ENCODE results near the gene CSRNP3.

The CSRNP3 gene

GRCh38 chr2:165692906-165693305, 223.4 kb downstream of the CSRNP3 start:
- H3K4me3 ChIP-seq (ENCODE audit: low read depth, low read length), result no peak overlapping the region
- DNase-seq (ENCODE audit: low read depth), result no peak
- TF ChIP-seq, protein P1, sequence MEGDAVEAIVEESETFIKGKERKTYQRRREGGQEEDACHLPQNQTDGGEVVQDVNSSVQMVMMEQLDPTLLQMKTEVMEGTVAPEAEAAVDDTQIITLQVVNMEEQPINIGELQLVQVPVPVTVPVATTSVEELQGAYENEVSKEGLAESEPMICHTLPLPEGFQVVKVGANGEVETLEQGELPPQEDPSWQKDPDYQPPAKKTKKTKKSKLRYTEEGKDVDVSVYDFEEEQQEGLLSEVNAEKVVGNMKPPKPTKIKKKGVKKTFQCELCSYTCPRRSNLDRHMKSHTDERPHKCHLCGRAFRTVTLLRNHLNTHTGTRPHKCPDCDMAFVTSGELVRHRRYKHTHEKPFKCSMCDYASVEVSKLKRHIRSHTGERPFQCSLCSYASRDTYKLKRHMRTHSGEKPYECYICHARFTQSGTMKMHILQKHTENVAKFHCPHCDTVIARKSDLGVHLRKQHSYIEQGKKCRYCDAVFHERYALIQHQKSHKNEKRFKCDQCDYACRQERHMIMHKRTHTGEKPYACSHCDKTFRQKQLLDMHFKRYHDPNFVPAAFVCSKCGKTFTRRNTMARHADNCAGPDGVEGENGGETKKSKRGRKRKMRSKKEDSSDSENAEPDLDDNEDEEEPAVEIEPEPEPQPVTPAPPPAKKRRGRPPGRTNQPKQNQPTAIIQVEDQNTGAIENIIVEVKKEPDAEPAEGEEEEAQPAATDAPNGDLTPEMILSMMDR (conservative IDR thresholded peaks at IDR 0.05; ENCODE audit: low read depth, low read length), result no peak

DNA sequence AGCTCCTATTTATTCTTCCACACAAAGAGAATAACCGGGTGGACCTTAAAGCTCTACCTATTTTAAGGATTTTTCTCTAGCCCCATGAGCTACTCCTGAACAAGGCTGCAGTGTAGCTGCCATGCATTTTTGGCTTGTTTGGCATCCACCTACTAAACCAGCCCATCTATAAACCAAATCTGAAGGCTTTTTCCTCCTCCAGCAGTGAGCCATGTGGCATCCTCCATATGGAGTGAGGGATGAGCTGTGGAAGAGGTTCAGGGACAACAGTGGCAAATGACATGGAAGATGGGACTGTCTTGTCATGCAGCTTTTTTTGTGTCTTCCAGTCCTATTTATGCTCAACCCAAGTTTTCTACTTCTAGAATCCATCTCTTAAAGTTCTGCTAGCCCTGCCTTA, 224.3 kb downstream of the CSRNP3 start:
- TF ChIP-seq, protein P1 (conservative IDR thresholded peaks at IDR 0.05; ENCODE audit: low read depth, low read length), result no peak
- DNase-seq (ENCODE audit: low read depth), result no peak
- no peak overlapping the region for H3K4me3 ChIP-seq (ENCODE audit: low read depth, low read length)

DNA sequence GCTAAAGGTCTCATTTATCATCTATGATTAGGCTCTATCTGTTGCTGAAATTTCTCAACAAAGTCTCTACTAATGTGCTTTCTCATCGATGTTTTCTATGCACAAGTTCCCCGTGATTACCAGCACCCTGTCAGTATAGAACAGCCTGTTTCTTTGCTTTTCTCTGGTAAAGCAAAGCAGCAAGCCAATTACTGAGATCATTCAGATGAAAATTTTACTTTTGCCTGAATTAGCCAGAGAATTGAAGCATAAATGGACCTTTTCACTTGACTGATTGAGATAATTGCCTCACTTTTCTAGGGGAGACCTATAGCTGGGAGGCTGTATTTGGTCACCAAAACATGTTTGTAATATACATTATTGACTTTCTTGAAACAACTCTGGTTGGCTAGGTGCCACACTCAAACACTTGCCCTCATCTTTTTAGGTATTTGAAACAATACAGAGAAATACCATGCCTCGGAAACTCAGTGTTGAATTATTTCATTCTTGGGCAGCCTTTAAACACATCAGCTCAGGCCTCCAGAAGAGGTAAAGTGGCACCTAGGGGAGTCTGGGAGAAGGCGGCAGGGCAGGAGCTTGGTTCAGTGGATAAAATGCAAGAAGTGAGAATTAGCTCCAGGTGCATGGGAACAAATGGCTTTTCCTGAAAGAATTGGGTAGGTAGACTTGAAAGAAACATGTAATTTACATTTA, 228.4 kb downstream of the CSRNP3 start:
- H3K4me3 ChIP-seq (ENCODE audit: low read depth, low read length), result no peak overlapping the region
- TF ChIP-seq, protein P1 (conservative IDR thresholded peaks at IDR 0.05; ENCODE audit: low read depth, low read length), result no peak
- no peak for DNase-seq (ENCODE audit: low read depth)

GRCh38 chr2:165698444-165698884, 229.0 kb downstream of the CSRNP3 start:
- DNase-seq (ENCODE audit: low read depth), result peak; percentile 83
- H3K4me3 ChIP-seq (ENCODE audit: low read depth, low read length), result no peak overlapping the region
- TF ChIP-seq, protein P1 (conservative IDR thresholded peaks at IDR 0.05; ENCODE audit: low read depth, low read length), result peak; percentile 77

DNA sequence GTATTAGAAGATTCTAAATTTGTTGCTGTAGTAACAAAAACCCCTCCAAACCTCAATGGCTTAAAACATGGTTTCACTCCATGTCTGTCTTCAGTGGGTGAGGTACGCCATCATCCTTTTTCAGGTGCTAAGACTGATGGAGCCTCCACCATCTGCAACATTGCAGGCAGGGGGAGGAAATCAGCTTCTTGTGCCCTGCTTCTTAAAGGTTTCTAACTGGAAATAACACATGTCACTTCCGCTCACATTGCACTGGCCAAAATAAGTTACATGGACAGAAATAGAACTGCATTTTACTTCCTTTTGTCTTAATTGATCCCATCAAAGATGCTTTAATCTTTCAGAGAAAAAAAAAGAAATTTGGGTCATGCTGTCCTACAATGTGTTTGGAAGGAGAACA, 230.4 kb downstream of the CSRNP3 start:
- no peak overlapping the region for H3K4me3 ChIP-seq (ENCODE audit: low read depth, low read length)
- no peak for DNase-seq (ENCODE audit: low read depth)
- TF ChIP-seq, protein P1 (conservative IDR thresholded peaks at IDR 0.05; ENCODE audit: low read depth, low read length), result no peak

- TF ChIP-seq, protein P1 (conservative IDR thresholded peaks at IDR 0.05; ENCODE audit: low read depth, low read length), result no peak
- DNase-seq (ENCODE audit: low read depth), result no peak
- no peak overlapping the region for H3K4me3 ChIP-seq (ENCODE audit: low read depth, low read length)
Observed at GRCh38 chr2:165700531-165700930, 231.0 kb downstream of the CSRNP3 start.

DNA sequence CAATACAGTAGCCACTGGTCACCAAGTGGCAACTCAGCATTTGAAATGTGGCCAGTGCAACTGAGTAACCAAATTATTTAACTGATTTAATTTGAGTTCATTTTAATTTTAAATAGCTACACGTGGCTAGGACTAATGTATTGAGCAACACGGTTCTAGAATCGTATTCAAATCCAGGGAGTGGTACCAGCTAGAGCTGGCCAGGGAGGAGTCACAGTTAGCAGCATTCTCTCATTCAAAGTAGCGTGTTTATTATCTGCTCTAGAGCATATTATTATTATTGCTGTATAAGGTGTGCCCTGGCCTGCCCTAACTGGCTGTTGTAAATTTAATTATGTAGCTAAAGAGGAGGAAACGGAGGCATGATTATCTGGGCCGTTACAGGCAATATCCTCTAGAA, 231.6 kb downstream of the CSRNP3 start:
- no peak for DNase-seq (ENCODE audit: low read depth)
- TF ChIP-seq, protein P1 (conservative IDR thresholded peaks at IDR 0.05; ENCODE audit: low read depth, low read length), result no peak
- no peak overlapping the region for H3K4me3 ChIP-seq (ENCODE audit: low read depth, low read length)
